GM21515 (cell line): ENCODE results near the gene C19orf47.
"Not testable (repeated sequence)": the region's sequence is repeated elsewhere in the genome, so short reads cannot be mapped to it uniquely, and the experiment has no call there.

ENCODE experiments used
- ATAC-seq: cut with Tn5 transposase; IDR thresholded peaks from one replicate; pipeline ENCODE4 v1.9.1; 2021; ENCODE audit not compliant: unreplicated experiment

The C19orf47 gene

GRCh38 chr19:40377876-40378385, 29.7 kb upstream of the C19orf47 start:
- ATAC-seq = no peak

DNA sequence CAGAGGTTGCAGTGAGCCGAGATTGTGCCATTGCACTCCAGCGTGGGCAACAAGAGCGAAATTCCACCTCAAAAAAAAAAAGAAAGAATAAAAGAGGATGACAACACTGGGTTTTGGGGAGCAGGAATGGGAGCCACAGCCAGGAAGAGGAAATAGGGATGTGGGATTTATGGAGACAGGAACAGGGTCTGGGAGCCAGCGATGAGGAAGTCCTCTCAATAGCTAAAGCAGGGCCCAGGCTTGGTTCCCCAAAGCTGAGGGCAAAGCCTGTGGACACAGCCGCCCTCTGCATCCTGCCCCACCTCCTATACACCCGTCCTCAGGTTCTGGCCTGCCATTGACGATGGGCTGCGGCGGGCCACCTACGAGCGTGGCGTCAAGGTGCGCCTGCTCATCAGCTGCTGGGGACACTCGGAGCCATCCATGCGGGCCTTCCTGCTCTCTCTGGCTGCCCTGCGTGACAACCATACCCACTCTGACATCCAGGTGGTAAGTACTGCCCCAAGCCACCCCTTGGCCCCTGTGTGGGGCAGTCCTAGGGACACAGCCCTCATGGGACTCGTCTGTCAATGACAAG, 28.2 kb upstream of the C19orf47 start:
- no peak for ATAC-seq

GRCh38 chr19:40374084-40374483, 25.9 kb upstream of the C19orf47 start:
- ATAC-seq = no peak

GRCh38 chr19:40371802-40372122, 23.6 kb upstream of the C19orf47 start:
- no peak for ATAC-seq

- ATAC-seq = no peak
Measured at GRCh38 chr19:40370997-40371801, 23.0 kb upstream of the C19orf47 start.

GRCh38 chr19:40370253-40370652, 22.1 kb upstream of the C19orf47 start:
- not testable (repeated sequence) for ATAC-seq

GRCh38 chr19:40369797-40370196, 21.6 kb upstream of the C19orf47 start:
- ATAC-seq = no peak

GRCh38 chr19:40367577-40368434, 19.6 kb upstream of the C19orf47 start:
- no peak for ATAC-seq

GRCh38 chr19:40366697-40367561, 18.7 kb upstream of the C19orf47 start:
- no peak for ATAC-seq

GRCh38 chr19:40365613-40366401, 17.6 kb upstream of the C19orf47 start:
- no peak for ATAC-seq

DNA sequence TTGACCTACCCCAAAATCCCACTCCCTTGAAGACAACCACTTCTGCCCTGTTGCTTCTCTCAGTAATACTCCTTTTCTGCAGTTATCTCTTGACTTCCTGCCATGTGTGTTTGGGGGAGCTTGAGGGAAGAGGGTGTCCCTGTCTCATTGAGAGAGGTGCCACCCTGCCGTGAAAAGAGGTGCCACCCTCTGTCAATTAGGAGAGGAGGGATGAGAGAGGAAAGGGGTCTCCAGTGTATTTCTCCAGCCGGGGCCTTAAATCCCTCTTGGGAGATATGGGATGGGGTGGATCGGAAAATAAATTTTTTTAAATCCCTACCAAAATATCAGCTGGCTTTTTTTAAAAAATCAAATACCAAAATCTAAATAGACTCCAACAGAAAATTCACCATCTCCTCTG, 16.8 kb upstream of the C19orf47 start:
- no peak for ATAC-seq

GRCh38 chr19:40363069-40363468, 14.9 kb upstream of the C19orf47 start:
- no peak for ATAC-seq

DNA sequence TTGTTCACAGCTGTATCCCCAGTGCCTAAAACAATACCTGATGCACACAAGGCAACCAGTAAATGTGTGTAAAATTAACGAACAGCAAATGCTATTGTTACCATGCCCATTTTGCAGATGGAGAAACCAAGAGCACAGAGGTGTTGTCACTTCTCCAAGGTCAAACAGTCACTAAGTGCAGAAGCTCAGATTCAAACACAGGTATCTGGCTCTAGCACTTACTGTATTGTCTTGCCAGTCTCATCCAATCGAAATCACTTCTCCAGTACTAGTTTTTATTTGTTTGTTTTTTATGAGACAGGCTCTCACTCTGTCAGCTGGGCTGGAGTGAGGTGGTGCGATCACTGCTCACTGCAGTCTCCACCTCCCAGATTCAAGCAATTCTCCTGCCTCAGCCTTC, 14.0 kb upstream of the C19orf47 start:
- no peak for ATAC-seq

DNA sequence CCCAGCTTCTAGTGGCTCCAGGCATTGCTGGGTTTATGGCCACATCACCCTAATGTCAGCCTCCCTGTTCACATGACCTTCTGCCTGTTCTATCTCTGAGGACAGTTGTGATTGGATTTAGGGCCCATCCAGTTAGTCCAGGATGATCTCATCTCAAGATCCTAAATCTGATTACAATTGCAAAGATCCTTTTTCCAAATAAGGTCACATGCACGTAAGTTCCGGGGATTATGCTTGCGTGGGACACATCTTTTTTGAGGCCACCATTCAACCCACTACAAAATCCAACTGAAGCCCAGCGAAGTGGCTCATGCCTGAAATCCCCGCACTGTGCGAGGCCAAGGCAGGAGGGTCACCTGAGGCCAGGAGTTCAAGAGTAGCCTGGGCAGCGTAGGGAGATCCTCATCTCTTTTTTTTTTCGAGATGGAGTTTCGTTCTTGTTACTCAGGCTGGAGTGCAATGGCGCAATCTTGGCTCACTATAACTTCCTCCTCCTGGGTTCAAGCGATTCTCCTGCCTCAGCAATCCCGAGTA, 12.6 kb upstream of the C19orf47 start:
- no peak for ATAC-seq

DNA sequence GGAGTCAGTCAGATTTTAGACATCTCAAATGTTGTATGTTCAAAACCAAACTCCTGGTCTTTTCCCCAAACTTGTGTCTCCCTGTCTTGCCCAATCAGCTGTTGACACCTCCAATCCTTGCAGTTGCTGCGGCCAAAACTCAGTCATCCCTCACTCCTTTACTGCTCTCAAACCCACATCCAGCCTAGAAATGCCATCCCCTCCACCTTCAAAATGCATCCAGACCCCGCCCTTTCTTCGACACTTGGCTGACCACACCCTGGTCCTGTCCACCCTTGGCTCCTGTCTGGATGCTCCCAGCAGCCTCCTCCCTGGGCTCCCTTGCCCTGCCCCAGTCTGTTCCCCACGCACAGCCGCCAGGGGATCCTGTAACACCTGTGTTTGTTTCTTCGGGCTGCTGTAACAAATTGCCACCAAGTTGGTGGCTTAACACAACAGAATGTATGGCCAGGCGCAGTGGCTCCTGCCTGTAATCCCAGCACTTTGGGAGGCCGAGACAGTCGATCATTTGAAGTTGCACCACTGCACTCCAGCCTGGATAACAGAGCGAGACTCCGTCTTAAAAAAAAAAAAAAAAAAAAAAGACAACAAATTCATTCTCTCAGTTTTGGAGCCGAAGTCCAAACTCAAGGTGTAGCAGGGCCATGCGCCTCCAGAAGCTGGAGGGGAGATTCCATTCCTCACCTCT, 12.0 kb upstream of the C19orf47 start:
- no peak for ATAC-seq

GRCh38 chr19:40358773-40359172, 10.6 kb upstream of the C19orf47 start:
- no peak for ATAC-seq

GRCh38 chr19:40357640-40358039, 9.4 kb upstream of the C19orf47 start:
- ATAC-seq = no peak

DNA sequence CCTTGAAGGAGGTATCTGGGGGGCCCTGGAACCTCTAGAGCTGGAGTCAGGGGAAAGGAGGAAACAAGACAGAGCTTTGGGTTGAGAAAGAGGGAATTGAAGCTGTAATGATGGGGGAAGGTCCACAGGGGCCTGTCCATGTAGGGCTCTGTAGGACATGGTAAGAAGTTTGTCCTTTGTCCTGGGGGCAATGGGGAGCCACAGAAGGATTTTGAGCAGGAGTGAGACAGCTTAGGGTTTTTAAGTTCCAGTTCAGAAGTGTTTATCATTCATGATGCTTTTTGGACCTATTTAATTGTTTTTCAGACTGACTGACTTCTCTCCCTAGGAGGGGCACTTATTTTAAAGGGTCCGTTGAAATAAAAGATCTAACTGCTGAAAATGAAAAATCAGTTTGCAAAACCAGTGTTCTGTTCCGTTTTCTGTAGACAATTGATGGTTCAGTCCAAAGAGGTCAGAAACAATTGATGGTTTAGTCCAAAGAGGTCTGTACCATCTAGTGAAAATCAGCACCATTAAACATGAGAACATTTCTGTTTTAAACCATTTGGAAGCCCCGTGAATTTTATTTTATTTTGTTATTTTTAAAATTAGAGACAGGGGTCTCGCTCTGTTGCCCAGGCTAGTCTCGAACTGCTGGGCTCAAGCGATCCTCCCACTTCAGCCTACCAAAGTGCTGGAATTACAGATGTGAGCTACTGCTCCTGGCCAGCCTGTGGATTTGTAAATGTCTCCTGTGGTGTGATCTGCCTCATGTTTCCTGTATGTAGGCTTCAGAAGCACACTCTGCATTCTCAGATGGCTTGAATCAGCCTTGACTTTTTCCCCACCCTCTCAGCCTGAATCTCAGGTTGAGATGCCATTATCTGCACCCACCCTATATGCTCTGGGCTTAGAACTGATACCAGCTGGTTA, 8.7 kb upstream of the C19orf47 start:
- no peak for ATAC-seq
